Right atrium auricular region (tissue), 2 donors: ENCODE data around the gene SH3PXD2B. TPM values are rescaled to one million over a fixed set of nuclear protein-coding genes. Genes with fewer than 3 reads are reported as not detected.

Experiments used
- DNase-seq: peaks from one replicate; pipeline ENCODE4 v3.0.0-alpha.2; 2019; ENCODE audit warnings: low spot score
- H3K27ac ChIP-seq, 2 donors: fragments of 200-600 bp; sonication (generic); 1 replicate in 1 of 2; 2 replicates in 1 of 2; pipeline ENCODE4 v1.5.1; 2016 to 2019
- H3K27me3 ChIP-seq, 2 donors: fragments of 200-600 bp; sonication (generic); one replicate each; pipeline versions ENCODE4 v1.5.1 to v1.6.0; 2017 to 2019
- H3K36me3 ChIP-seq: fragments of 200-600 bp; sonication (generic); one replicate; pipeline ENCODE4 v1.5.1; 2016
- H3K4me1 ChIP-seq, 2 donors: fragments of 200-600 bp; sonication (generic); one replicate each; pipeline versions ENCODE4 v1.5.1 to v1.6.0; 2017 to 2019
- H3K4me3 ChIP-seq, 2 donors: fragments of 200-600 bp; sonication (generic); 1 replicate in 1 of 2; 2 replicates in 1 of 2; pipeline ENCODE4 v1.5.1; 2017 to 2019; ENCODE audit warnings: mild to moderate bottlenecking in 1 of 2, moderate library complexity in 1 of 2
- H3K9me3 ChIP-seq, 2 donors: fragments of 200-600 bp; sonication (generic); one replicate each; pipeline ENCODE4 v1.5.1; 2019
- CTCF ChIP-seq, 2 donors: fragments of 200-600 bp; sonication (generic); IDR thresholded peaks; one replicate each; pipeline ENCODE4 v1.5.1; 2019; ENCODE audit warnings: antibody characterized with exemption in 2 of 2
- total RNA-seq, 2 donors: library from RNA; depleted of rRNA; stranded (reverse); fragments of >200 nt; gene quantifications; one replicate each; pipeline ENCODE4 v1.1.0, GENCODE V29; 2016

The SH3PXD2B gene
- total RNA-seq, 2 donors from 2014 or later: 7.2 to 13.9 TPM

GRCh38 chr5:172361566-172362238, 92.6 kb downstream of the SH3PXD2B start:
- no peak for TF ChIP-seq CTCF (IDR thresholded peaks at IDR 0.05)
- peaks cover 11% of the 10 kb centered on the region for H3K36me3 ChIP-seq
- no peak overlapping the region for H3K27ac ChIP-seq
- no peaks in the 10 kb centered on the region for H3K9me3 ChIP-seq
- no peak overlapping the region for H3K4me3 ChIP-seq
- no peak for DNase-seq
- H3K27me3 ChIP-seq: no peaks in the 10 kb centered on the region
- peaks cover 0 to under 1% of the 10 kb centered on the region in 2 donors for H3K4me1 ChIP-seq

GRCh38 chr5:172358345-172358744, 96.0 kb downstream of the SH3PXD2B start:
- Histone ChIP-seq H3K9me3 (no peaks in the 10 kb centered on the region), H3K27me3 (no peaks in the 10 kb centered on the region), H3K4me1 (peaks cover 0 to 18% of the 10 kb centered on the region in 2 donors), H3K36me3 (peaks cover 18% of the 10 kb centered on the region), H3K27ac (no peak overlapping the region), H3K4me3 (no peak overlapping the region)
- no peak for TF ChIP-seq CTCF (IDR thresholded peaks at IDR 0.05)
- no peak for DNase-seq

GRCh38 chr5:172356527-172356926, 97.8 kb downstream of the SH3PXD2B start:
- H3K9me3 ChIP-seq: no peaks in the 10 kb centered on the region
- H3K36me3 ChIP-seq: peaks cover 25% of the 10 kb centered on the region
- no peak for DNase-seq
- H3K27ac ChIP-seq: no peak overlapping the region
- peaks cover 0 to 18% of the 10 kb centered on the region in 2 donors for H3K4me1 ChIP-seq
- TF ChIP-seq CTCF (IDR thresholded peaks at IDR 0.05): no peak
- no peak overlapping the region for H3K4me3 ChIP-seq
- no peaks in the 10 kb centered on the region for H3K27me3 ChIP-seq

- DNase-seq: no peak
- Histone ChIP-seq H3K4me3 (no peak overlapping the region), H3K4me1 (peaks cover 0 to 18% of the 10 kb centered on the region in 2 donors), H3K27me3 (no peaks in the 10 kb centered on the region), H3K36me3 (peaks cover 25% of the 10 kb centered on the region), H3K27ac (no peak overlapping the region), H3K9me3 (no peaks in the 10 kb centered on the region)
- no peak for TF ChIP-seq CTCF (IDR thresholded peaks at IDR 0.05)
These were observed 98.3 kb downstream of the SH3PXD2B start for GRCh38 chr5:172356047-172356446.

- DNase-seq: no peak
- no peak for TF ChIP-seq CTCF (IDR thresholded peaks at IDR 0.05)
- Histone ChIP-seq H3K27ac (no peak overlapping the region), H3K4me3 (no peak overlapping the region), H3K4me1 (peaks cover 0 to 18% of the 10 kb centered on the region in 2 donors), H3K9me3 (no peaks in the 10 kb centered on the region), H3K36me3 (peaks cover 23% of the 10 kb centered on the region), H3K27me3 (no peaks in the 10 kb centered on the region)
These were observed 100.5 kb downstream of the SH3PXD2B start for GRCh38 chr5:172353846-172354245.
